GM23338 (cell line): ENCODE results near the gene MCM3.

Experiments used
- CREB1 ChIP-seq: fragments of 250-450 bp; sonication (Bioruptor Pico); IDR thresholded peaks from 2 replicates; pipeline ENCODE4 v1.5.0; 2020; ENCODE audit warnings: low read depth, mild to moderate bottlenecking, moderate library complexity
- CTCF ChIP-seq, 2 experiments: fragments of 200-600 bp in 1 of 2; sonication (generic) in 1 of 2; conservative IDR thresholded peaks; 2 replicates each; pipeline versions ENCODE4 v1.5.1 to v1.6.1; 2016 to 2017; ENCODE audit warnings: antibody characterized with exemption in 2 of 2, low read depth in 2 of 2, mild to moderate bottlenecking in 2 of 2, moderate library complexity in 1 of 2
- ETS1 ChIP-seq: IDR thresholded peaks from 2 replicates; pipeline ENCODE4 v1.6.1; 2016; ENCODE audit warnings: antibody characterized with exemption
- EZH2 ChIP-seq: fragments of 200-600 bp; sonication (generic); IDR thresholded peaks from one replicate; pipeline ENCODE4 v1.8.0; 2017; ENCODE audit warnings: antibody characterized with exemption, mild to moderate bottlenecking, low read depth; ENCODE audit not compliant: unreplicated experiment
- EZH2phosphoT487 ChIP-seq: fragments of 200-600 bp; sonication (generic); IDR thresholded peaks from one replicate; pipeline ENCODE4 v1.8.1; 2018; ENCODE audit warnings: antibody characterized with exemption; ENCODE audit not compliant: unreplicated experiment
- JUNB ChIP-seq: IDR thresholded peaks from one replicate; pipeline ENCODE4 v1.6.1; 2016; ENCODE audit warnings: antibody characterized with exemption; ENCODE audit not compliant: unreplicated experiment
- POLR2AphosphoS5 ChIP-seq: IDR thresholded peaks from 2 replicates; pipeline ENCODE4 v1.6.1; 2016; ENCODE audit warnings: antibody characterized with exemption, low read depth
- REST ChIP-seq: IDR thresholded peaks from one replicate; pipeline ENCODE4 v1.6.1; 2018; ENCODE audit warnings: antibody characterized with exemption; ENCODE audit not compliant: unreplicated experiment
- STAT1 ChIP-seq: IDR thresholded peaks from one replicate; pipeline ENCODE4 v1.6.1; 2016; ENCODE audit warnings: antibody characterized with exemption; ENCODE audit not compliant: unreplicated experiment
- ZNF114 ChIP-seq: fragments of 250-450 bp; sonication (Bioruptor Pico); IDR thresholded peaks from 2 replicates; pipeline ENCODE4 v1.5.0; 2020; ENCODE audit warnings: mild to moderate bottlenecking, moderate library complexity
- ZNF331 ChIP-seq: fragments of 250-450 bp; sonication (Bioruptor Pico); IDR thresholded peaks from 2 replicates; pipeline ENCODE4 v1.5.0; 2020; ENCODE audit warnings: low read depth, mild to moderate bottlenecking, moderate library complexity
- ZNF462 ChIP-seq: fragments of 250-450 bp; sonication (Bioruptor Pico); IDR thresholded peaks from 2 replicates; pipeline ENCODE4 v1.5.0; 2020; ENCODE audit warnings: mild to moderate bottlenecking, moderate library complexity

GRCh38 chr6:52324189-52324588 is 39.6 kb upstream of the MCM3 start:
- TF ChIP-seq CTCF (conservative IDR thresholded peaks at IDR 0.05; ENCODE audit: low read depth in 2 of 2) = no peak
- no peak for TF ChIP-seq EZH2
- no peak for TF ChIP-seq REST
- TF ChIP-seq CREB1 (CRISPR knock-in tag) = no peak
- TF ChIP-seq ZNF114 (CRISPR knock-in tag) = no peak
- TF ChIP-seq EZH2phosphoT487 = no peak
- no peak for TF ChIP-seq POLR2AphosphoS5
- TF ChIP-seq ETS1 = no peak
- no peak for TF ChIP-seq JUNB
- no peak for TF ChIP-seq ZNF331 (CRISPR knock-in tag)
- TF ChIP-seq ZNF462 (CRISPR knock-in tag) = no peak
- no peak for TF ChIP-seq STAT1
